Panc1 (cell line): ENCODE measurements around the gene TCF21. TPM values are rescaled to one million over a fixed set of nuclear protein-coding genes. Genes with fewer than 3 reads are reported as not detected.

ENCODE experiments used
- ATAC-seq: fragments of 200-7000 bp; cut with Tn5 transposase; 2 replicates; pipeline ENCODE4 v1.9.1; 2020; ENCODE audit warnings: mild to moderate bottlenecking, moderate library complexity
- BruUV-seq: library from RNA; stranded (reverse); fragments of 400-500 nt; replicated peaks from 2 replicates; lab custom pipeline; 2021; lab: Mats Ljungman, UMichigan
- CTCF ChIA-PET: fragments of 300-600 bp; sonication (Branson Sonifier 250); formaldehyde crosslinking; loops from one replicate; lab custom pipeline; 2022; ENCODE audit warnings: antibody characterized with exemption; lab: Charles Lee
- POLR2A ChIA-PET: fragments of 300-600 bp; sonication (Branson Sonifier 250); formaldehyde crosslinking; loops from one replicate; lab custom pipeline; 2022; ENCODE audit warnings: antibody characterized with exemption; lab: Charles Lee
- DNase-seq: peaks from one replicate; pipeline ENCODE4 v3.0.0-alpha.2; 2010; ENCODE audit warnings: low read depth, low spot score
- H3K27ac ChIP-seq: 2 replicates; pipeline ENCODE4 v1.5.1; 2011; ENCODE audit warnings: mild to moderate bottlenecking, low read length, inconsistent platforms
- H3K27me3 ChIP-seq: fragments of 200-500 bp; sonication (Bioruptor generic); 2 replicates; pipeline ENCODE4 v1.6.0; 2014; ENCODE audit warnings: low read length, inconsistent platforms; ENCODE audit not compliant: control insufficient read depth, insufficient read depth
- H3K36me3 ChIP-seq: fragments of 200-500 bp; sonication (Bioruptor generic); 2 replicates; pipeline ENCODE4 v1.5.1; 2014; ENCODE audit warnings: inconsistent platforms, mild to moderate bottlenecking, low read length, moderate library complexity; ENCODE audit not compliant: control insufficient read depth, insufficient read depth
- H3K4me1 ChIP-seq: 2 replicates; pipeline ENCODE4 v1.5.1; 2011; ENCODE audit warnings: inconsistent platforms, mild to moderate bottlenecking, low read length, moderate library complexity; ENCODE audit not compliant: control insufficient read depth, insufficient read depth
- H3K4me3 ChIP-seq, 2 experiments: 2 replicates each; pipeline ENCODE4 v1.5.1; 2011 to 2012; ENCODE audit warnings: low read depth in 2 of 2, low read length in 2 of 2, mild to moderate bottlenecking in 2 of 2, inconsistent platforms in 1 of 2, moderate library complexity in 1 of 2
- H3K9me3 ChIP-seq: fragments of 200-500 bp; sonication (Bioruptor generic); 2 replicates; pipeline ENCODE4 v1.5.1; 2014; ENCODE audit warnings: low read depth, mild to moderate bottlenecking, inconsistent platforms, low read length, moderate library complexity; ENCODE audit not compliant: control insufficient read depth, insufficient read depth
- CTCF ChIP-seq: fragments of 450-650 bp; IDR thresholded peaks from 2 replicates; pipeline ENCODE4 v1.5.1; 2017; ENCODE audit warnings: mild to moderate bottlenecking
- POLR2AphosphoS5 ChIP-seq: IDR thresholded peaks from 2 replicates; pipeline ENCODE4 v1.6.1; 2012; ENCODE audit warnings: mild to moderate bottlenecking, low read depth, low read length, moderate library complexity
- REST ChIP-seq, 2 experiments: IDR thresholded peaks; 2 replicates each; pipeline ENCODE4 v1.6.1; 2011 to 2012; ENCODE audit warnings: low read depth in 2 of 2, control low read depth in 1 of 2, low read length in 1 of 2, mild to moderate bottlenecking in 1 of 2, moderate library complexity in 1 of 2; ENCODE audit not compliant: insufficient read depth in 1 of 2
- SIN3A ChIP-seq: IDR thresholded peaks from 2 replicates; pipeline ENCODE4 v1.6.1; 2012; ENCODE audit warnings: low read depth, mild to moderate bottlenecking, low read length, moderate library complexity, borderline replicate concordance; ENCODE audit not compliant: insufficient read depth
- TCF7L2 ChIP-seq: IDR thresholded peaks from 2 replicates; pipeline ENCODE4 v1.6.1; 2011; ENCODE audit warnings: mild to moderate bottlenecking, low read depth, low read length, inconsistent platforms
- in situ Hi-C: cut with HindIII; loops from 2 replicates; pipeline ENCODE4 v1.10.0; 2016; ENCODE audit warnings: low sequenced_read_pairs, low pct_unique_long_range_greater_than_20kb
- intact Hi-C: fragments of 100-400 bp; cut with micrococcal nuclease; formaldehyde crosslinking; loops from one replicate; pipeline ENCODE4 v1.10.0; 2022; ENCODE audit not compliant: unreplicated experiment
- total RNA-seq: library from RNA; stranded (reverse); gene quantifications from one replicate; pipeline ENCODE4 v1.2.1, GENCODE V29; 2021; ENCODE audit not compliant: unreplicated experiment

Gene TCF21
- total RNA-seq, 1 experiment from 2014 or later = not detected

- DNase-seq = no peak
- ChIA-PET CTCF (no interaction called here), POLR2A (no interaction called here)
- Histone ChIP-seq H3K9me3 (no peaks in the 10 kb centered on the region), H3K4me1 (no peaks in the 10 kb centered on the region), H3K27ac (no peak overlapping the region), H3K27me3 (peaks cover 4% of the 10 kb centered on the region), H3K4me3 (no peak overlapping the region), H3K36me3 (no peaks in the 10 kb centered on the region)
- BruUV-seq = no TSS peak
- no peak for ATAC-seq
- intact Hi-C loops = no loop called here
- no peak for TF ChIP-seq CTCF
- no peak for TF ChIP-seq SIN3A
- no peak for TF ChIP-seq REST (IDR thresholded peaks at IDR 0.05; ENCODE audit: insufficient read depth in 1 of 2, low read depth in 2 of 2, low read length in 1 of 2)
- TF ChIP-seq TCF7L2 = no peak
- no peak for TF ChIP-seq POLR2AphosphoS5
- in situ Hi-C loops = no loop called here
These were observed 17.8 kb upstream of the TCF21 start for GRCh38 chr6:133871131-133871530.

- DNase-seq = no peak
- Histone ChIP-seq H3K27ac (no peak overlapping the region), H3K4me1 (no peaks in the 10 kb centered on the region), H3K9me3 (no peaks in the 10 kb centered on the region), H3K36me3 (no peaks in the 10 kb centered on the region), H3K4me3 (no peak overlapping the region), H3K27me3 (peaks cover 6% of the 10 kb centered on the region)
- in situ Hi-C loops (no loop called here), intact Hi-C loops (no loop called here)
- TF ChIP-seq REST (IDR thresholded peaks at IDR 0.05; ENCODE audit: insufficient read depth in 1 of 2, low read depth in 2 of 2, low read length in 1 of 2) (no peak), POLR2AphosphoS5 (no peak), SIN3A (no peak)
- BruUV-seq = no TSS peak
- POLR2A ChIA-PET = no interaction called here
- ATAC-seq = no peak
- CTCF ChIA-PET = no interaction called here
These were observed 15.4 kb upstream of the TCF21 start for GRCh38 chr6:133873538-133873937.
